ENCODE measurements around the gene NDC1. TPM values are rescaled to one million over a fixed set of nuclear protein-coding genes. Genes with fewer than 3 reads are reported as not detected.

The NDC1 gene
- total and polyA plus RNA-seq, 2 donors: 9.4 to 22.1 TPM

DNA sequence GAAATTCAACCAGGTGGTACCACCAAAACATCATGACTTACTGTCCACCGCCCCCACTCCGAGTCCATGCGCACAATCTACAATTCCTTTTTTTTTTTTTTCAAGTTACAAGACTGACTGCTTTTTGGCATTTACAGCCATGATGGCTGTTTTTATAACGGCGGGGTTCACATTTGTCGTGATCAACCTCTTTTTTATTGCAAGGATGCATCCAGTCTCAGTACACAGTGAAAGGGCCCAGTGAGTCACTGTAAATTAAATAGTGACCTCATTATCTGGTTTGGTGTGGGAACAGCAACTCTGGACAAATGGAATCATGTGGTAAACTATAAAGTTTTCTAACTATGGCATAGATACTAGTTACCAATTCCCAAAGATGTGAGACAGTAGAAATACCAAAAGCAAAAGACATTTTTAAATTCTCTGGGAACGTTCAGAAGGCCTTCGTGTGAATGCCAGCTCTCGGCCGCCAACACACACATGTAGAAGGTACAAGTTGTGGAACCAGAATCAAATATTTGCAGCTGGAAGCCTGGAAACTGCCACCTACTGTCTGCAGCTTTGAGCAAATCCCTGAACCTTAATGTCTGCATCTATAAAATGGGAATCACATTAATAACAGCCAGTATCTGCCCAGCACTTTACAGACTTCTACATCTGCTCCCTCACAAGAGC is 104.0 kb downstream of the NDC1 start:
- Histone ChIP-seq H3K36me3 (ENCODE audit: control insufficient read depth in 2 of 2, insufficient read depth in 2 of 2, low read length in 1 of 2) (no peaks in the 10 kb centered on the region), H3K27me3 (ENCODE audit: control insufficient read depth in 2 of 2, insufficient read depth in 1 of 2, low read length in 1 of 2) (peaks cover 45 to 79% of the 10 kb centered on the region in 2 donors), H3K9me3 (ENCODE audit: control insufficient read depth in 2 of 2, insufficient read depth in 1 of 2, low read length in 1 of 2) (no peaks in the 10 kb centered on the region), H3K27ac (ENCODE audit: low read depth in 1 of 2, low read length in 1 of 2) (no peak overlapping the region), H3K4me3 (ENCODE audit: low read length in 2 of 2) (no peak overlapping the region), H3K4me1 (ENCODE audit: control insufficient read depth in 2 of 2, insufficient read depth in 2 of 2, low read length in 2 of 2) (peaks cover 10 to 11% of the 10 kb centered on the region in 2 donors)
- no peak for DNase-seq (ENCODE audit: low read depth in 6 of 9, low spot score in 9 of 9)
- WGBS: 98% methylated on average over 10 of the region's 10 CpGs

DNA sequence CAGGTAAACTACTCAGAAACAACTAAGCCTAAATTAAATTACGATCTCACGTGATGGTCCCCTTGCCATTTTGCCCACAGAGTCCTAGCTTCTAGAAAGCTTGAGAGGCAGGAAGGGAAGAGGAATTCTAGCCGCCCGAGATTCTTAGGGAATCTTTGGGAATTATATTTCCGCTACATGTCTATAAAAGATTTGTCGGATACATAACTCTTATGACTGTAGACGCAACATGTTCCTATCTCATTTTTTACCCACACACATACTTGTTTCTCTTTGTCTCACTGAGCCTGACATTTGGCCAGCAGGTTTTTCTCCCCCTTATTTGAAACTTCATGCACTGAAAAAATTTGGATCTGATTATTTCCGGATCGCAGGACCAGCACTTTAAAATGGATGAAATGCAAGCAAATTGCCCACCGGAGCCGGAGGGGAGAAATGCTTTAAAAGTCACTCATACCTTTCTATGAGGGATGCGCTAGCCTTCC is 104.6 kb downstream of the NDC1 start:
- no peak for DNase-seq (ENCODE audit: low read depth in 6 of 9, low spot score in 9 of 9)
- WGBS: 97% methylated on average over 12 of the region's 12 CpGs
- Histone ChIP-seq H3K4me3 (ENCODE audit: low read length in 2 of 2) (no peak overlapping the region), H3K36me3 (ENCODE audit: control insufficient read depth in 2 of 2, insufficient read depth in 2 of 2, low read length in 1 of 2) (no peaks in the 10 kb centered on the region), H3K9me3 (ENCODE audit: control insufficient read depth in 2 of 2, insufficient read depth in 1 of 2, low read length in 1 of 2) (no peaks in the 10 kb centered on the region), H3K27me3 (ENCODE audit: control insufficient read depth in 2 of 2, insufficient read depth in 1 of 2, low read length in 1 of 2) (peaks cover 39 to 75% of the 10 kb centered on the region in 2 donors), H3K4me1 (ENCODE audit: control insufficient read depth in 2 of 2, insufficient read depth in 2 of 2, low read length in 2 of 2) (peaks cover 4 to 7% of the 10 kb centered on the region in 2 donors), H3K27ac (ENCODE audit: low read depth in 1 of 2, low read length in 1 of 2) (no peak overlapping the region)

DNA sequence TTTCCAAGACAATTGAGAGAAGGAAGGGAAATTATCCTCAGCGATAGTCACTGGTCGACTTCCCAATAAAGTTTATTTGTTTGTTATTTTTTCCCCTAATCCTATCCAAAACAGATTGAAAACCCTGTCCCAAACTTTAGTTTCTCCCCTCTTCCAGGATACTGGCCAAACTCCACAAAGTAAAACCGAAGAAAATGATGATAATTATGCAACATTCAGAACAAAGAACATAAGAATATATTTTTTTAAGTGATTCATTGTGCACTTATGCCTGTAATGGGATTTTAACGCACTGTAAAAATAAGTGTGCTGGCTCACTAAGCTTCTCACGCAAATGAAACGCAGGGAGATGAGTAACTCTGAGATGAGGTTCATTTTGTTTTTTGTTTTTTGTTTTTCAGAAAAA is 105.2 kb downstream of the NDC1 start:
- Histone ChIP-seq H3K27ac (ENCODE audit: low read depth in 1 of 2, low read length in 1 of 2) (no peak overlapping the region), H3K36me3 (ENCODE audit: control insufficient read depth in 2 of 2, insufficient read depth in 2 of 2, low read length in 1 of 2) (no peaks in the 10 kb centered on the region), H3K9me3 (ENCODE audit: control insufficient read depth in 2 of 2, insufficient read depth in 1 of 2, low read length in 1 of 2) (no peaks in the 10 kb centered on the region), H3K4me3 (ENCODE audit: low read length in 2 of 2) (no peak overlapping the region), H3K27me3 (ENCODE audit: control insufficient read depth in 2 of 2, insufficient read depth in 1 of 2, low read length in 1 of 2) (peaks cover 33 to 69% of the 10 kb centered on the region in 2 donors), H3K4me1 (ENCODE audit: control insufficient read depth in 2 of 2, insufficient read depth in 2 of 2, low read length in 2 of 2) (peaks cover 1 to 3% of the 10 kb centered on the region in 2 donors)
- 76% methylated on average over 6 of the region's 6 CpGs for WGBS
- no peak for DNase-seq (ENCODE audit: low read depth in 6 of 9, low spot score in 9 of 9)

DNA sequence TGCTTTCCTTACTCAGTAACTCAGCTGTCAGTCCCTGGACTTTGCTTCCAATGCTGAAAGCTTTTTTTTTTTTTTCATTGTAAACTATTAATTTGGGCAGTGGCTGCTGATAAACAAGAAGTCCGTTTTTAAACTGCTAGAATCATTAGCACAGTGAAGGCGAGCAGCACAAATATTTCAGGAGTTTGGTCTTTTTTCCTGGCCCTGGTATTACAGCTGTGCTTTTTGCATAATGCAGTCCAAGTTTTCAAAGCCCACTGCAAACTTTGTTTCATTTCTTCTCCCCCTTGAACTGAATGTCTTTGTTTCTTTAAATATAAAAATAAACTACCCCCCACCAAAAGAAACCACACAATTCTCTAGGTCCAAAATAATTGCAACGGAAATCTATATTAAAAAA is 105.7 kb downstream of the NDC1 start:
- WGBS: 63% methylated on average over 3 of the region's 3 CpGs

DNA sequence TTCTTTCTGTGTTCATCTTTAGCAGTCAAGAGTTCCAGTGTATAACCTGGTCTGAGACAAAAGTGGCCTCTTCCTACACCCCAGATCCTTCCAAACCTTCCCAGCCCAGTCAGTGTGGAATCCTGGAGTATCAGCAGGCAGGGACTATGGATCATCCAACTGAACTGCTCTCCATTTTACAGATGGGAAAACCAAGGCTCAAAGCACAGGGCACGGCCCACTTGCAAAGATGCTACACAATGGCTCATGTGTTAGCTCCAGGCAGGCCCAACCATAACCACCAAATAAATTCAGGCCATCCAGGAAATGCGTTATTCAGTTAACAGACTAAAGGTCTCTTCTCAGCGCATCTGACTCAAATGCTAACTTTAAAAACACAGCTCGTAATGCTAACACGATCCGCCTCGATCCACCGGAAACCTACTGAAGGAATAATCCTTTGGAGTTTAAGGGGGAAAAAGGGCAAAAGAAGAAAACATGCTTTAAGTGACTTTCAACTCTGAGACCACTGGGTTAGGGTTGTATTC is 106.3 kb downstream of the NDC1 start:
- Histone ChIP-seq H3K27me3 (ENCODE audit: control insufficient read depth in 2 of 2, insufficient read depth in 1 of 2, low read length in 1 of 2) (peaks cover 23 to 59% of the 10 kb centered on the region in 2 donors), H3K4me3 (ENCODE audit: low read length in 2 of 2) (no peak overlapping the region), H3K36me3 (ENCODE audit: control insufficient read depth in 2 of 2, insufficient read depth in 2 of 2, low read length in 1 of 2) (no peaks in the 10 kb centered on the region), H3K4me1 (ENCODE audit: control insufficient read depth in 2 of 2, insufficient read depth in 2 of 2, low read length in 2 of 2) (no peaks in the 10 kb centered on the region), H3K9me3 (ENCODE audit: control insufficient read depth in 2 of 2, insufficient read depth in 1 of 2, low read length in 1 of 2) (no peaks in the 10 kb centered on the region), H3K27ac (ENCODE audit: low read depth in 1 of 2, low read length in 1 of 2) (no peak overlapping the region)
- no peak for DNase-seq (ENCODE audit: low read depth in 6 of 9, low spot score in 9 of 9)
- WGBS: 97% methylated on average over 8 of the region's 8 CpGs

More for the DNA sequence above, 105.7 kb downstream of the NDC1 start:
- Histone ChIP-seq H3K27ac (ENCODE audit: low read depth in 1 of 2, low read length in 1 of 2) (no peak overlapping the region), H3K9me3 (ENCODE audit: control insufficient read depth in 2 of 2, insufficient read depth in 1 of 2, low read length in 1 of 2) (no peaks in the 10 kb centered on the region), H3K4me3 (ENCODE audit: low read length in 2 of 2) (no peak overlapping the region), H3K36me3 (ENCODE audit: control insufficient read depth in 2 of 2, insufficient read depth in 2 of 2, low read length in 1 of 2) (no peaks in the 10 kb centered on the region), H3K4me1 (ENCODE audit: control insufficient read depth in 2 of 2, insufficient read depth in 2 of 2, low read length in 2 of 2) (no peaks in the 10 kb centered on the region), H3K27me3 (ENCODE audit: control insufficient read depth in 2 of 2, insufficient read depth in 1 of 2, low read length in 1 of 2) (peaks cover 28 to 64% of the 10 kb centered on the region in 2 donors)
- DNase-seq (ENCODE audit: low read depth in 6 of 9, low spot score in 9 of 9): no peak

DNA sequence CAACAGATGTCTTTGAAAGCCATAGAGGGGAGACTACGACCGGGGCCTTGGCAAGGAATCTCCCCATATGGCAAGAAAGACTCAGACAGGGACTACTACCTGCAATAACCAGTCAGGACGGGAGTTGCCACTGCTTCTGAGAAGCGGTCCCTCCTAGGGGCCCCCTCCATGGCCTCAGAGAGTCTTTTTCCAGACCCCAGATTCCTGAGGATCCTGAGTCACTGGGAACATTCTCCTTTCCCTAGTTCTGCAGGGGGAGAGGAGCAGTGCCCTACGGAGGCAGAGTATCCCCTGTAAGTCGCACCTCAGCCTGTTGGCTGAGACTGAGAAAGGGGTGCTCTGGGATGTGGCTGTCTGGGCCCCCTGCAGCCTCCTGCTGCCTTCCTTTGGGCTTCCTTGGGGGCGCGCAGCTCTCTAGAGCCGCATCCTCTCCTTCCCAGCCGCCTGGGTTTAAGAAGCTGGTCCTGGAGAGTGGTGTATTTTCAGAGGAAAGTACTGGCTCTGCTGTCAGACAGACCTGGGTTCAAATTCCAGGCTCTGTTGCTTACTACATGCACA is 107.0 kb downstream of the NDC1 start:
- H3K9me3 ChIP-seq (ENCODE audit: control insufficient read depth in 2 of 2, insufficient read depth in 1 of 2, low read length in 1 of 2): no peaks in the 10 kb centered on the region
- H3K4me1 ChIP-seq (ENCODE audit: control insufficient read depth in 2 of 2, insufficient read depth in 2 of 2, low read length in 2 of 2): no peaks in the 10 kb centered on the region
- no peak overlapping the region for H3K4me3 ChIP-seq (ENCODE audit: low read length in 2 of 2)
- 98% methylated on average over 10 of the region's 10 CpGs for WGBS
- DNase-seq (ENCODE audit: low read depth in 6 of 9, low spot score in 9 of 9): no peak
- H3K27ac ChIP-seq (ENCODE audit: low read depth in 1 of 2, low read length in 1 of 2): no peak overlapping the region
- peaks cover 15 to 52% of the 10 kb centered on the region in 2 donors for H3K27me3 ChIP-seq (ENCODE audit: control insufficient read depth in 2 of 2, insufficient read depth in 1 of 2, low read length in 1 of 2)
- no peaks in the 10 kb centered on the region for H3K36me3 ChIP-seq (ENCODE audit: control insufficient read depth in 2 of 2, insufficient read depth in 2 of 2, low read length in 1 of 2)

DNA sequence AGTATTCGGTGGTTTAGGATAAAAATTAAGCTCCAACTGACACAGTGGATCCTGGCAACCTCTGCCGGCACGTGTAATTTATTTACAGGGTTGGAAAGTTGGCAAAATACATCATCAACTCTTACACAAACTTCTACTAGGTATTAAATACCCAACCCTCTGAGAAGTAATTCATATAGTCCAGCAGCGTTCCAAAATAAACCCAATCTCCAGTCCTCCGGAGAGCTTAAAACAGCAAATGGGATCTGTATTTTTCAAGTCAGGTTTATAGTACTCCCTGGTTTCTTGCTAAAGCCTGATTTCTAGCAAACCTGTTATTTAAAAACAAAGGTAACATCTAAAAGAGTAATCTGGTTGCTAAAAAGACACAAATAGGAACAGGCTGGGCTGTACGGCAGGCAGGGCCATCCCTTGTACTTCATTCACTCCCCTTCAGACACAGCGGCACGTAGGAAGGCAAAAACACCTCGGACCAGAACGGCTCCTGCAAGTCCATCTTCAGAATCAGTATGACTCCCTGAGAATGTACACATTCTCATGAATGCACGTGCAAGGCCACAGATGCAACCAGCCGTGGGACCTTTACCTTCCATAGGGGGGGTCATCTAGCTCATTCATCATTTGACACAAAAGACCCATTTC is 107.8 kb downstream of the NDC1 start:
- DNase-seq (ENCODE audit: low read depth in 6 of 9, low spot score in 9 of 9): no peak
- H3K9me3 ChIP-seq (ENCODE audit: control insufficient read depth in 2 of 2, insufficient read depth in 1 of 2, low read length in 1 of 2): no peaks in the 10 kb centered on the region
- no peak overlapping the region for H3K4me3 ChIP-seq (ENCODE audit: low read length in 2 of 2)
- peaks cover 10 to 47% of the 10 kb centered on the region in 2 donors for H3K27me3 ChIP-seq (ENCODE audit: control insufficient read depth in 2 of 2, insufficient read depth in 1 of 2, low read length in 1 of 2)
- H3K27ac ChIP-seq (ENCODE audit: low read depth in 1 of 2, low read length in 1 of 2): no peak overlapping the region
- H3K36me3 ChIP-seq (ENCODE audit: control insufficient read depth in 2 of 2, insufficient read depth in 2 of 2, low read length in 1 of 2): no peaks in the 10 kb centered on the region
- WGBS: 96% methylated on average over 12 of the region's 12 CpGs
- H3K4me1 ChIP-seq (ENCODE audit: control insufficient read depth in 2 of 2, insufficient read depth in 2 of 2, low read length in 2 of 2): no peaks in the 10 kb centered on the region

DNA sequence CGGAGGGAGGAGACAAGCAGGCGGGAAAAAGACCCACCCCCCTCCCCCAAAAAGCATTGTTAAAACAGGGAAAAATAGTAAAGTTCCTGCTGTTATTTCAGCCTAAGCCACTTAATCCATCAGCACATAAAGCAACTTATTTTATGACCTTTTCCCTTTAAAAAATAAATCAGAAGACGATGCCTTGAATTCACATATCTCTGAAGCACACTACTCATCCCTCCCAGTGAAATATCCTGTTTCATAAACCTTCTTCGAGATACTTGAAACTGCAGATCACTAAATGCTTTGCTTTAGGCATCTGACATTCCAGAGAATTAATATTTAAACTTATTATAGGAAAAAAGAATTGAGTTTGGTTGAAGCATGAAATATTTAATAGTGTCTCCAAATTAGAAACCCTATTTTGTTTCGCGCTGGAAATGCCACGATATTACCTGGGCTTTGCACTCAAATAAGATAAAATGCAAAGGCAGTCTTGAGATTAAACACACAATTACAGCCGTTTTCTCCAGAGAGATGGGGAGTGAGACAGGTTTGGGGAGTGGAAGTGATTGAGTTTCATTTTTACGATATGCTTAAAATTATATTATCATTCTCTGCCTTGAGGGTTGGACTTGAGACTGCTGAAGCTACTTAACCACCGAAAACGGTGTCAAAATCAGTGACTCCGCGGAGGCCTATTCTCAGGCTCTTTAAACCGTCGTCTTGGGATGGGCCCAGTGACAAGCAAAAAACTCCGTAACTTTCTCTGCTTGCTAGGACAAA is 108.5 kb downstream of the NDC1 start:
- WGBS: 95% methylated on average over 16 of the region's 16 CpGs
- H3K4me1 ChIP-seq (ENCODE audit: control insufficient read depth in 2 of 2, insufficient read depth in 2 of 2, low read length in 2 of 2): no peaks in the 10 kb centered on the region
- no peaks in the 10 kb centered on the region for H3K36me3 ChIP-seq (ENCODE audit: control insufficient read depth in 2 of 2, insufficient read depth in 2 of 2, low read length in 1 of 2)
- H3K4me3 ChIP-seq (ENCODE audit: low read length in 2 of 2): no peak overlapping the region
- no peak for DNase-seq (ENCODE audit: low read depth in 6 of 9, low spot score in 9 of 9)
- no peak overlapping the region for H3K27ac ChIP-seq (ENCODE audit: low read depth in 1 of 2, low read length in 1 of 2)
- H3K27me3 ChIP-seq (ENCODE audit: control insufficient read depth in 2 of 2, insufficient read depth in 1 of 2, low read length in 1 of 2): peaks cover 4 to 46% of the 10 kb centered on the region in 2 donors
- no peaks in the 10 kb centered on the region for H3K9me3 ChIP-seq (ENCODE audit: control insufficient read depth in 2 of 2, insufficient read depth in 1 of 2, low read length in 1 of 2)

Data from thymus (tissue), 11 donors.